ENCODE measurements around the gene NELFB. TPM values are rescaled to one million over a fixed set of nuclear protein-coding genes. Genes with fewer than 3 reads are reported as not detected.

Gene NELFB
- total RNA-seq, 4 donors from 2014 or later: 28.1 to 90.5 (median 53.9) TPM

DNA sequence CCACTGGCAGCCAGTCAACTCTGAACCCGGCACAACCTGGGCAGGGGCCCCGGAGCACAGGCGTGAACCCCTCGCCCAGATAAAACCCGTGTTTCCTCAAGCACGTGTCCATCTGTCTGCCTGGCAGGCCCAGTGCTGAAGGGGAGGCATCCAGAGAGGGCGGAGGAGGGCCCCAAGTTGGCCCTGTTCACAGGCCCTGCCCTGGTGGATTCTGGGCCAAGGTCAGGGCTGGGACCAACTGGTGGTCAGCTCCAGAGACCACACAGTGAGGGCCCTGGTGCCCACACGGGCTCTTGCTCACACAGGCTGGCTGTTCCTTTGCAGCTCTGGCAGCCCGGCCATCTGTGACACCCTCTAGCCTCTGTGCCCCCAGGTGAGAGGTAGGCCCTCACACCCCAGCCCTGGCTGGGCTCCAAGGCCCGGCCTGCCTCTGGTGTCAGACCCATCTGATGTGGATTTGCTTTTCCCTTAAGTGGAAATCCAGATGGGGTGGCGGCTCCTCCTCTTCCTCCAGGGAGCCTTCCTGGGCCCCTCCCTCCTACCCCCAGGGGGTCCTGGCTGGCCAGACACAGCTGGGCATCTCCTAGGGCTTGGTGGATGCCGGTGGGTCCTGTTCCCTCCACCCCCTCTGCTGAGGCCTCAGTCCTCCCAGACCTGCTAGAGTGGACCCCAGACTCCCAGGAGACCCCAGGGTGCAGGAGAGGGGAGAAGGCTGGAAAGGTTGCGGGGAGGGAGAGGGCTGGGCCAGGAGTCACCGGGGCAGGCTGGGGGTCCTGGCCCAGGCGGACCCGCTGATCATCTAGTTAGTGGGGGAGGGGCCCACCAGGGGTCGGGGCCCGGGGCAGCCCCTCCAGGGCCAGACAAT, 4.6 kb upstream of the NELFB start:
- no peak overlapping the region for H3K4me3 ChIP-seq
- no peak for DNase-seq
- in situ Hi-C loops (cut with MboI; ENCODE audit: low pct_ligation_motif_present in 1 of 4, low pct_unique_long_range_greater_than_20kb in 1 of 4, low sequenced_read_pairs in 3 of 4) (no loop called here), intact Hi-C loops (cut with DNase I; ENCODE audit: low total_unique reads) (no loop called here)
- no peaks in the 10 kb centered on the region for H3K9me3 ChIP-seq
- no peaks in the 10 kb centered on the region for H3K27me3 ChIP-seq
- WGBS, 2 donors (ENCODE audit: low coverage in 1 of 2): 71% methylated on average over 15 of the region's 18 CpGs; no CpG with 5 or more reads in 1 of the 2 donors
- H3K4me1 ChIP-seq: peaks cover 8 to 16% (median 10%) of the 10 kb centered on the region in 4 donors
- no peaks in the 10 kb centered on the region for H3K36me3 ChIP-seq
- TF ChIP-seq, protein P1, sequence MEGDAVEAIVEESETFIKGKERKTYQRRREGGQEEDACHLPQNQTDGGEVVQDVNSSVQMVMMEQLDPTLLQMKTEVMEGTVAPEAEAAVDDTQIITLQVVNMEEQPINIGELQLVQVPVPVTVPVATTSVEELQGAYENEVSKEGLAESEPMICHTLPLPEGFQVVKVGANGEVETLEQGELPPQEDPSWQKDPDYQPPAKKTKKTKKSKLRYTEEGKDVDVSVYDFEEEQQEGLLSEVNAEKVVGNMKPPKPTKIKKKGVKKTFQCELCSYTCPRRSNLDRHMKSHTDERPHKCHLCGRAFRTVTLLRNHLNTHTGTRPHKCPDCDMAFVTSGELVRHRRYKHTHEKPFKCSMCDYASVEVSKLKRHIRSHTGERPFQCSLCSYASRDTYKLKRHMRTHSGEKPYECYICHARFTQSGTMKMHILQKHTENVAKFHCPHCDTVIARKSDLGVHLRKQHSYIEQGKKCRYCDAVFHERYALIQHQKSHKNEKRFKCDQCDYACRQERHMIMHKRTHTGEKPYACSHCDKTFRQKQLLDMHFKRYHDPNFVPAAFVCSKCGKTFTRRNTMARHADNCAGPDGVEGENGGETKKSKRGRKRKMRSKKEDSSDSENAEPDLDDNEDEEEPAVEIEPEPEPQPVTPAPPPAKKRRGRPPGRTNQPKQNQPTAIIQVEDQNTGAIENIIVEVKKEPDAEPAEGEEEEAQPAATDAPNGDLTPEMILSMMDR (IDR thresholded peaks at IDR 0.05): no peak
- no peak overlapping the region for H3K27ac ChIP-seq

DNA sequence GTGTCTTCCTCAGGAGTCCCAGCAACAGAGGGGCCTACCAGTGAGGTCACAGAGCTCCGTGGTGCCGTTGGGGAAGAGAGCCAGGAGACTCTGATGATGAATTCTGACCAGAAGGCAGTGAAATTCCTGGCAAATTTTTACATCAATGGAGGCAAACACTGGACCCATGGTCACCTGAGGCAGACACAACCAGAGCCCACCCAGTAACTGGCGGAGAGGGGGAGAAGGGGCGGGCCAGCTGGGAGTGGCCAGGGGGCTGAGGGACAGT, 4.0 kb upstream of the NELFB start, which contains the start of gene STPG3:
Gene STPG3 (plus strand): TSS at position 93 of the 268 bp plus-strand sequence. CDS start 1 bp downstream, at position 94.
- peaks cover 11 to 21% (median 14%) of the 10 kb centered on the region in 4 donors for H3K4me1 ChIP-seq
- H3K27me3 ChIP-seq: no peaks in the 10 kb centered on the region
- 69% methylated on average over 4 of the region's 4 CpGs; no CpG with 5 or more reads in 1 of the 2 donors for WGBS, 2 donors (ENCODE audit: low coverage in 1 of 2)
- H3K36me3 ChIP-seq: no peaks in the 10 kb centered on the region
- DNase-seq: no peak
- TF ChIP-seq, protein P1 (IDR thresholded peaks at IDR 0.05): no peak
- TF ChIP-seq EP300 (IDR thresholded peaks at IDR 0.05; ENCODE audit: low read depth) (no peak), POLR2A (IDR thresholded peaks at IDR 0.05) (no peak), POLR2AphosphoS5 (IDR thresholded peaks at IDR 0.05) (no peak)
- H3K9me3 ChIP-seq: no peaks in the 10 kb centered on the region
- in situ Hi-C loops (cut with MboI; ENCODE audit: low pct_ligation_motif_present in 1 of 4, low pct_unique_long_range_greater_than_20kb in 1 of 4, low sequenced_read_pairs in 3 of 4): no loop called here
- no peak within 1 kb of the TSS for H3K27ac ChIP-seq
- intact Hi-C loops (cut with DNase I; ENCODE audit: low total_unique reads): no loop called here
- no peak within 1 kb of the TSS for H3K4me3 ChIP-seq

DNA sequence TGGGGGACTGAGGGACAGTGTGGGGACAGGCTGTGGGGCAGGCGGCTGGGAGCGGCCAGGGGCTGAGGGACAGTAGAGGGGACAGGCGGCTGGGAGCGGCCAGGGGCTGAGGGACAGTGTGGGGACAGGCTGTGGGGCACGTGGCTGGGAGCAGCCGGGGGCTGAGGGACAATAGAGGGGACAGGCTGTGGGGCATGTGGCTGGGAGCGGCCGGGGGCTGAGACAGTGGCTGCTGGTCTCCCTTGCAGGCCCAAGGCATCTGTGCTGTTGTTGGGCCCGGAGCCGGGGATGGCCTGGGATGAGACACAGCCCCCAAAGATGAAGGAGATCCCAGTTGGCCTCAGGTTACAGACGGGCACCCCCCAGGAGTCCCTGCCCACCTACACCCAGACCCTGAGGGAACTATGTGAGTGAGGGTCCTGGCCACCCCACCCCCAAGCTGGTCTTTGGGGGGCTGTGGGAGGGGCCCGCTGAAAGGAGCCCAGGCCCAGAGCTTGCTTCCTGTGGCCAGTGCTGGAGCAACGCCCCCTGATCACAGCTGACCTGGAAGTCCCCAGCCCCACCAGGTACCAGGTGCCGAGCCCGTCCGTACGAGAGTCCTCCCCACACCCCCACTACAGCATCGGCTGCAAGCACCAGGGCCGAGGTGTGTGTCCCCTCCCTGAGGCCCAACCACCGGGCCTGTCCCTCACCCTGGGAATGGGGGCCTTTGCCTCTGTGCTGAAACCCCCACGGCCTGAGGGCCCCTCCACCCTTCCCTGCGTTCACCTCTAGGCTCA, 3.4 kb upstream of the NELFB start:
- Histone ChIP-seq H3K36me3 (peaks cover 0 to 3% (median 0%) of the 10 kb centered on the region in 4 donors), H3K27me3 (no peaks in the 10 kb centered on the region), H3K27ac (no peak overlapping the region), H3K4me1 (peaks cover 17 to 26% (median 20%) of the 10 kb centered on the region in 4 donors), H3K4me3 (no peak overlapping the region), H3K9me3 (no peaks in the 10 kb centered on the region)
- TF ChIP-seq EP300 (IDR thresholded peaks at IDR 0.05; ENCODE audit: low read depth) (no peak), POLR2A (IDR thresholded peaks at IDR 0.05) (no peak)
- no peak for DNase-seq
- intact Hi-C loops (cut with DNase I; ENCODE audit: low total_unique reads): no loop called here
- in situ Hi-C loops (cut with MboI; ENCODE audit: low pct_ligation_motif_present in 1 of 4, low pct_unique_long_range_greater_than_20kb in 1 of 4, low sequenced_read_pairs in 3 of 4): no loop called here
- WGBS, 2 donors (ENCODE audit: low coverage in 1 of 2): 60 to 84% methylated on average over 2 to 21 of the region's 22 CpGs

DNA sequence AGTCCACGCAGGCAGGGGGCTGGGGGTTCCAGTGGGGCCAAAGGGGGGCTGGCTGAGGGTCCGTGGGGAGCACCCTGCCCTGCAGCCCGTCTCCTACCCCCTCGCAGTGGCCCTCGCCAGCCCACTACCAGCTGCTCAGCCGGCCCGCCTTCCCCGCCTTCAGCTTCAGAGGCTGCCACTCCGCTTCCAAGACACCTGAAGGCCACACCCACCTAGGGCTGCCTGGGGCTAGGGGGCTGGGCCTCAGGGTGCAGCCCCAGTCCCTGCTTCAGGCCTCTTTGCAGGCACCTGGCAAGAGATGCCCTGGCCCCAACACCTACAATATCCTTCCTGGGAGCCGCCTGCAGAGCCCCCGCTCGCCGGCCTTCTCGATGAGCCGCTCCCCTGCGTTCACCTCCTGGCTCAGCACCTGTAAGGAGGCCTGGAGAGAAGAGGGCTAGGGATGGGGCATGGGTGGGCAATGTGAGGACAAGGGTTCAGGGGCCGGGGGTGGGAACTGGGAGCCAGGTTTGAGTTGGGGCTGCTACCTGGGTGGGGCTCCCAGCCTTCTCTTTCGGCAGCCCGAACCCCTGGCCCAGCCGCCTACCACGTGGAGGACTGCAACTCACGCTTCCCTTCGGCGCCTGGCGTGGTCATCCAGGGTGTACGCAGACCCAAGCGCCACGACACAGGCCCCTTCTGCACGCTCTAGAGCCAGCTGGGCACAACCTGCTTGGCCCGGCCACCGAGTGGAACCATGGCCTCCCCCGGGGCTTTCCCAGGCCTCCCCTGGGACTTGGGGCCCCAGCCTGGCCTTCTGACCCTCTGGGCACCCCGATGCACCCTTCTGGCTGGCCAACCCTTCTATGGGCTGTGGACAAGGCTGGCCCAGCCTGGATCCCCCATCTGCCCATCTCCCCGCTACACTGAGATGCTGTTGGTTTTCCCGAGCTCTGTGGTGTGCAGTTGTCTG, 2.3 kb upstream of the NELFB start:
- Histone ChIP-seq H3K4me1 (peaks cover 21 to 31% (median 24%) of the 10 kb centered on the region in 4 donors), H3K27me3 (no peaks in the 10 kb centered on the region), H3K4me3 (no peak overlapping the region), H3K27ac (no peak overlapping the region), H3K9me3 (no peaks in the 10 kb centered on the region), H3K36me3 (peaks cover 0 to 6% (median 0%) of the 10 kb centered on the region in 4 donors)
- DNase-seq: no peak
- intact Hi-C loops (cut with DNase I; ENCODE audit: low total_unique reads): no loop called here
- no peak for TF ChIP-seq POLR2AphosphoS5 (IDR thresholded peaks at IDR 0.05)
- TF ChIP-seq, protein P1 (IDR thresholded peaks at IDR 0.05): no peak
- no peak for TF ChIP-seq EP300 (IDR thresholded peaks at IDR 0.05; ENCODE audit: low read depth)
- TF ChIP-seq POLR2A (IDR thresholded peaks at IDR 0.05): no peak
- WGBS, 2 donors (ENCODE audit: low coverage in 1 of 2): 72% methylated on average over 33 of the region's 35 CpGs; no CpG with 5 or more reads in 1 of the 2 donors
- in situ Hi-C loops (cut with MboI; ENCODE audit: low pct_ligation_motif_present in 1 of 4, low pct_unique_long_range_greater_than_20kb in 1 of 4, low sequenced_read_pairs in 3 of 4): no loop called here

All from transverse colon (tissue), 4 donors.